K562 (cell line): ENCODE results near the gene SUPT3H. TPM values are rescaled to one million over a fixed set of nuclear protein-coding genes. Genes with fewer than 3 reads are reported as not detected.

Source experiments
- ATAC-seq: fragments of 200-7000 bp; cut with Tn5 transposase; 3 replicates; pipeline ENCODE4 v1.9.1; 2020; ENCODE audit warnings: moderate library complexity
- BruUV-seq: library from RNA; stranded (reverse); fragments of 400-500 nt; replicated peaks from 2 replicates; lab custom pipeline; 2021; lab: Mats Ljungman, UMichigan
- CTCF ChIA-PET: fragments of 300-600 bp; formaldehyde crosslinking; extraction: SDS; loops from one replicate; lab custom pipeline; 2021; ENCODE audit warnings: low intra/inter-chr PET ratio; lab: Yijun Ruan, JAX
- POLR2A ChIA-PET: fragments of 300-600, 350-650 bp; sonication (Branson Sonifier 250); formaldehyde crosslinking; extraction: SDS; loops from one replicate; lab custom pipeline; 2021; ENCODE audit warnings: antibody characterized with exemption, inconsistent platforms; lab: Yijun Ruan, JAX
- DNase-seq, 4 experiments: peaks; one replicate each; pipeline versions ENCODE4 v3.0.0 to v3.0.0-alpha.2; 2011 to 2018; ENCODE audit warnings: low spot score in 3 of 4, mixed read lengths in 3 of 4; ENCODE audit errors: extremely low read depth in 1 of 4
- FAIRE-seq: peaks from 2 replicates; lab custom pipeline; 2011; peaks lifted over from hg19 to GRCh38; lab: Jason Lieb, UNC
- H2AFZ ChIP-seq: 2 replicates; pipeline ENCODE4 v1.6.0; 2011; ENCODE audit warnings: low read depth, low read length, control low read depth, inconsistent platforms
- H3K27ac ChIP-seq: fragments of 200-600 bp; 3 replicates; pipeline ENCODE4 v1.8.0; 2011; ENCODE audit warnings: low read depth, mild to moderate bottlenecking, control low read depth, inconsistent platforms, low read length, moderate library complexity, mixed read lengths; ENCODE audit errors: extremely low read depth
- H3K27me3 ChIP-seq, 2 experiments: fragments of 300-600 bp in 1 of 2; 2 replicates in 1 of 2; 3 replicates in 1 of 2; pipeline versions ENCODE4 v1.6.0 to v1.8.0; 2011; ENCODE audit warnings: inconsistent platforms in 2 of 2, low read length in 2 of 2, mild to moderate bottlenecking in 1 of 2, mixed read lengths in 1 of 2, moderate library complexity in 1 of 2; ENCODE audit not compliant: control insufficient read depth in 2 of 2, insufficient read depth in 2 of 2
- H3K36me3 ChIP-seq: fragments of 300-600 bp; 3 replicates; pipeline ENCODE4 v1.8.0; 2011; ENCODE audit warnings: mild to moderate bottlenecking, low read length, inconsistent platforms; ENCODE audit not compliant: control insufficient read depth, insufficient read depth
- H3K4me1 ChIP-seq, 2 experiments: fragments of 200-600 bp in 1 of 2; replicated peaks in 1 of 2; 2 replicates in 1 of 2; 3 replicates in 1 of 2; pipeline versions ENCODE4 v1.5.1 to v1.8.0; 2011; ENCODE audit warnings: inconsistent platforms in 2 of 2, low read length in 2 of 2, mild to moderate bottlenecking in 1 of 2, mixed read lengths in 1 of 2, moderate library complexity in 1 of 2; ENCODE audit not compliant: control insufficient read depth in 2 of 2, insufficient read depth in 2 of 2
- H3K4me2 ChIP-seq: 2 replicates; pipeline ENCODE4 v1.6.1; 2011; ENCODE audit warnings: low read length, control low read depth, inconsistent platforms, mixed read lengths; ENCODE audit not compliant: insufficient read depth
- H3K4me3 ChIP-seq: fragments of 200-600 bp; sonication (generic), shearing (Covaris generic); 2 replicates; pipeline ENCODE4 v1.5.1; 2016; ENCODE audit warnings: control low read depth, inconsistent platforms
- H3K79me2 ChIP-seq: fragments of 200-600 bp; 3 replicates; pipeline ENCODE4 v1.8.0; 2011; ENCODE audit warnings: low read length, inconsistent platforms; ENCODE audit not compliant: control insufficient read depth, insufficient read depth
- H3K9ac ChIP-seq, 2 experiments: 2 replicates each; pipeline versions ENCODE4 v1.6.0 to v1.6.1; 2011; ENCODE audit warnings: low read depth in 2 of 2, low read length in 2 of 2, control low read depth in 1 of 2, inconsistent platforms in 1 of 2, mild to moderate bottlenecking in 1 of 2, mixed read lengths in 1 of 2; ENCODE audit not compliant: insufficient read depth in 1 of 2
- H3K9me1 ChIP-seq: one replicate; pipeline ENCODE4 v1.6.0; 2011; ENCODE audit warnings: inconsistent platforms, mild to moderate bottlenecking, low read length, moderate library complexity; ENCODE audit not compliant: control insufficient read depth, insufficient read depth
- H3K9me3 ChIP-seq: replicated peaks from 2 replicates; pipeline ENCODE4 v1.5.1; 2011; ENCODE audit warnings: low read depth, low read length, inconsistent platforms; ENCODE audit not compliant: control insufficient read depth, insufficient read depth
- H4K20me1 ChIP-seq: replicated peaks from 2 replicates; pipeline ENCODE4 v1.6.1; 2011; ENCODE audit warnings: low read length, inconsistent platforms, mixed read lengths; ENCODE audit not compliant: control insufficient read depth, insufficient read depth
- CBFA2T2 ChIP-seq: fragments of 450-650 bp; conservative IDR thresholded peaks from 2 replicates; pipeline ENCODE4 v1.6.1; 2017; ENCODE audit warnings: mild to moderate bottlenecking
- CHD4 ChIP-seq: fragments of 200-600 bp; sonication (generic); IDR thresholded peaks from 3 replicates; pipeline ENCODE4 v1.6.1; 2012; ENCODE audit warnings: low read depth, mild to moderate bottlenecking, mixed read lengths, low read length, inconsistent platforms; ENCODE audit not compliant: insufficient read depth, insufficient replicate concordance, poor library complexity, severe bottlenecking
- ETS2 ChIP-seq: IDR thresholded peaks from 2 replicates; pipeline ENCODE4 v1.6.1; 2016; ENCODE audit warnings: borderline replicate concordance, missing genetic modification characterization, mild to moderate bottlenecking, moderate library complexity, missing compliant biosample characterization; ENCODE audit not compliant: poor library complexity, severe bottlenecking
- FOXA1 ChIP-seq: fragments of 450-650 bp; IDR thresholded peaks from 2 replicates; pipeline ENCODE4 v1.6.1; 2016; ENCODE audit warnings: mild to moderate bottlenecking, borderline replicate concordance
- FOXK2 ChIP-seq, 2 experiments: fragments of 450-650 bp; IDR thresholded peaks in 1 of 2; conservative IDR thresholded peaks in 1 of 2; 2 replicates each; pipeline ENCODE4 v1.6.1; 2016; ENCODE audit warnings: low read depth in 2 of 2, mild to moderate bottlenecking in 1 of 2
- GTF2B ChIP-seq: IDR thresholded peaks from 2 replicates; pipeline ENCODE4 v1.6.1; 2011; ENCODE audit not compliant: insufficient read length; ENCODE audit errors: extremely low read depth
- GTF2F1 ChIP-seq: IDR thresholded peaks from 2 replicates; pipeline ENCODE4 v1.6.1; 2011; ENCODE audit warnings: low read depth, low read length, improper control_type of control experiment
- MLLT1 ChIP-seq, 2 experiments: fragments of 450-650 bp; IDR thresholded peaks; 2 replicates each; pipeline ENCODE4 v1.6.1; 2016
- NFIC ChIP-seq: fragments of 450-650 bp; IDR thresholded peaks from 2 replicates; pipeline ENCODE4 v1.6.1; 2017; ENCODE audit warnings: mild to moderate bottlenecking, inconsistent platforms
- NRF1 ChIP-seq, 2 experiments: fragments of 450-650 bp; IDR thresholded peaks in 1 of 2; conservative IDR thresholded peaks in 1 of 2; 2 replicates each; pipeline ENCODE4 v1.6.1; 2014; ENCODE audit warnings: mild to moderate bottlenecking in 2 of 2
- SMARCE1 ChIP-seq: fragments of 450-650 bp; IDR thresholded peaks from 2 replicates; pipeline ENCODE4 v1.7.1; 2016; ENCODE audit warnings: mild to moderate bottlenecking
- TRIM24 ChIP-seq, 2 experiments: fragments of 450-650 bp; IDR thresholded peaks; 2 replicates each; pipeline ENCODE4 v1.6.1; 2016
- WGBS: fragments of 100-300 bp; shearing (Covaris generic); methylation state at CpG from one replicate; pipeline ENCODE4 v1.1.6; 2016; ENCODE audit warnings: low coverage, mixed read lengths; ENCODE audit not compliant: insufficient coverage; ENCODE audit errors: missing lambda C conversion rate; 5-methylcytosine and 5-hydroxymethylcytosine counted together
- in situ Hi-C: fragments of 300-500 bp; cut with MboI; formaldehyde crosslinking; loops from 4 replicates; pipeline ENCODE4 v1.15.0; 2018; ENCODE audit warnings: inconsistent platforms, mixed read lengths
- intact Hi-C: fragments of 100-400 bp; cut with micrococcal nuclease; formaldehyde crosslinking; loops from 2 replicates; pipeline ENCODE4 v1.14.2; 2022
- polyA plus RNA-seq, 8 experiments: library from polyadenylated mRNA; depleted of rRNA in 4 of 8; stranded (reverse) in 5 of 8; unstranded in 3 of 8; fragments of >200 nt; fragmentation: Nextera tagmentation in 2 of 8; fragmentation: Illumina TruSeq in 1 of 8; extraction: Ambion mirVana in 2 of 8; extraction: Trizol in 1 of 8; gene quantifications; 2 replicates each; pipeline versions ENCODE4 v1.2.1 to v1.2.3, GENCODE V29; 2011 to 2014; ENCODE audit warnings: inconsistent platforms in 1 of 8, missing spikeins in 1 of 8
- total RNA-seq, 7 experiments: library from RNA; depleted of rRNA in 6 of 7; stranded (reverse); fragments of >200 nt in 6 of 7; fragmentation: Illumina TruSeq in 2 of 7; extraction: Trizol in 2 of 7; gene quantifications; 2 replicates each; pipeline versions ENCODE4 v1.2.1 to v1.2.3, GENCODE V29; 2011 to 2021; ENCODE audit warnings: low replicate concordance in 1 of 7

SUPT3H gene
- total and polyA plus RNA-seq, 9 of the 15 experiments (the other 6 are each of a cell fraction or from before 2014, with no cell fraction given), result 7.2 to 16.3 (median 11.9) TPM

GRCh38 chr6:44788387-44788981 lies 589.2 kb downstream of the SUPT3H start:
- Histone ChIP-seq H3K9me3 (no peaks in the 10 kb centered on the region), H3K36me3 (no peaks in the 10 kb centered on the region), H3K4me3 (no peak overlapping the region), H2AFZ (no peak overlapping the region), H3K4me2 (no peak overlapping the region), H3K9me1 (no peaks in the 10 kb centered on the region), H3K27me3 (peaks cover 13 to 26% of the 10 kb centered on the region in 2 experiments), H3K79me2 (no peaks in the 10 kb centered on the region), H4K20me1 (no peaks in the 10 kb centered on the region), H3K4me1 (no peaks in the 10 kb centered on the region), H3K9ac (no peak overlapping the region), H3K27ac (no peak overlapping the region)
- no peak for ATAC-seq
- no peak for DNase-seq
- intact Hi-C loops, result no loop called here
- BruUV-seq, result no TSS peak
- POLR2A ChIA-PET, result no interaction called here
- no peak for FAIRE-seq
- CTCF ChIA-PET, result no interaction called here
- WGBS, result 0% methylated on average over 10 of the region's 10 CpGs
- TF ChIP-seq GTF2B (no peak), NRF1 (conservative IDR thresholded peaks at IDR 0.05 in 1 of 2, IDR thresholded peaks at IDR 0.05 in 1 of 2) (peak; percentile 31 to 42; a peak in 3 of 4 replicates)
- in situ Hi-C loops, result no loop called here

- 3% methylated on average over 8 of the region's 8 CpGs for WGBS
- H3K9me3 ChIP-seq, result no peaks in the 10 kb centered on the region
- no peak for FAIRE-seq
- H2AFZ ChIP-seq, result no peak overlapping the region
- ChIA-PET CTCF (no interaction called here), POLR2A (no interaction called here)
- intact Hi-C loops (no loop called here), in situ Hi-C loops (no loop called here)
- no peaks in the 10 kb centered on the region for H3K79me2 ChIP-seq
- H3K4me2 ChIP-seq, result no peak overlapping the region
- H3K27ac ChIP-seq, result no peak overlapping the region
- H3K4me1 ChIP-seq, result no peaks in the 10 kb centered on the region
- no peaks in the 10 kb centered on the region for H3K36me3 ChIP-seq
- H3K27me3 ChIP-seq, result peaks cover 11 to 23% of the 10 kb centered on the region in 2 experiments
- BruUV-seq, result no TSS peak
- no peak for DNase-seq
- H3K9ac ChIP-seq, result no peak overlapping the region
- H3K4me3 ChIP-seq, result no peak overlapping the region
- no peak for ATAC-seq
- no peaks in the 10 kb centered on the region for H3K9me1 ChIP-seq
- no peaks in the 10 kb centered on the region for H4K20me1 ChIP-seq
- TF ChIP-seq NFIC (no peak), CHD4 (no peak), MLLT1 (IDR thresholded peaks at IDR 0.05) (no peak), FOXA1 (no peak), TRIM24 (IDR thresholded peaks at IDR 0.05) (no peak), GTF2F1 (no peak), CBFA2T2 (no peak), ETS2 (tag) (no peak), SMARCE1 (no peak), FOXK2 (conservative IDR thresholded peaks at IDR 0.05 in 1 of 2, IDR thresholded peaks at IDR 0.05 in 1 of 2; ENCODE audit: low read depth in 2 of 2) (no peak)
These were observed 590.4 kb downstream of the SUPT3H start for GRCh38 chr6:44787254-44787834.
